ENCODE measurements around the gene FAM20A. TPM values are rescaled to one million over a fixed set of nuclear protein-coding genes. Genes with fewer than 3 reads are reported as not detected.

The FAM20A gene
- total and polyA plus RNA-seq, 4 donors = 69.7 to 101 (median 79.0) TPM

DNA sequence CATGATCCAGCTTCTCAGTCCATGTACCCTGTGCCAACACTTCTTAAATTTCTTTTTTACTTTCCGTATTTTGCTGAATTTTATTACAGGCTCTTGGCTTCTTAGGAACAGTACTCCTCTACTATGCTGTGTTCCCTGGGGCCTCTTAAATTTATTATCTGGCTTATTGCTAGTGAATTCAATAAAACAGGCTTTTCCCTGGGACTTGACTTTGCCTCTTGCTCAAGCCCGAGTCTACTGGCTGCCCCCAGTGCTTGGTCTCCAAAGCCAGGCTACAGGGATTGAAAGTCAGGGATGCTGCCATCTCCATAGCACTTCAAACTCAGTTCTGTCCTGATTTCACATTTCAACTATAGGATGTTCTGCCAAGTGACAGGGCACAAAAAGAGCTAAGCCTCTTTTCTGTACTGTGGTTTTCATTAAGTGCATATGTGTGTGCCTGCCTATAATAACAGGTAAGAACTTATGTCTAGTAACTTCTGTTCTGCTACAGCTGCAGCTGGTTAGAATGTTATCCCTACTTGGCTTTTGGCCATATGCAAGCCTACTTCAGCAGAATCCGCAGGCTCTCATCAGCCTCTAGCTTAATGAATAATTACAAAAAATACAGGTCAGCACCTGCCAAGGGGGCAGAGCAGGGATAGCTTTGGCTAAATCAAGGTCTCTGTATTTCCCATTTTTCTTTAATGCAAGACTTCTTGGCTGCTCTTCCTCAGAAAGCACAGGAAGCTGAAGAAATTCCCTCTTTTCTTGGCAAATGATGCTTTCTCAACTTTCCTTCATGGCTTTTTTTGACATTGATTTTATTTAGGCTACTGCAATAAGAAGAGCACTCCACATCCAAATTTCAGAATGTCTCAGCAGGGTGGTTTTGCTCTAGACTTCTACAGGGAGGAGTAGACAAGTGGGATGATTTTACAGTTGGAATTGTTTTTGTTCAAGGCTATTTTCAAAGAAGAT is 8.2 kb downstream of the FAM20A start:
- Histone ChIP-seq H3K27me3 (ENCODE audit: control insufficient read depth in 3 of 3, insufficient read depth in 3 of 3, low read length in 2 of 3) (no peaks in the 10 kb centered on the region), H3K4me1 (ENCODE audit: control insufficient read depth in 5 of 5, insufficient read depth in 5 of 5, low read length in 5 of 5) (peaks cover 3 to 11% (median 6%) of the 10 kb centered on the region in 5 donors), H3K36me3 (ENCODE audit: control insufficient read depth in 4 of 4, insufficient read depth in 4 of 4, low read length in 4 of 4) (peaks cover 0 to 3% (median 0%) of the 10 kb centered on the region in 4 donors), H3K9me3 (ENCODE audit: control insufficient read depth in 4 of 4, insufficient read depth in 3 of 4, low read length in 3 of 4) (peaks cover 0 to 6% (median 0%) of the 10 kb centered on the region in 4 donors), H3K27ac (ENCODE audit: low read depth in 1 of 2, low read length in 1 of 2) (no peak overlapping the region), H3K9ac (ENCODE audit: insufficient read depth in 1 of 2, low read length in 2 of 2) (no peak overlapping the region), H3K4me3 (no peak overlapping the region)
- WGBS, 2 donors = 69 to 75% methylated on average over 3 of the region's 3 CpGs
- DNase-seq (peak in 2 of 3 donors; percentile 22 to 64), ATAC-seq (ENCODE audit: insufficient read depth, low FRiP score) (no peak)
- TF ChIP-seq, protein P1, sequence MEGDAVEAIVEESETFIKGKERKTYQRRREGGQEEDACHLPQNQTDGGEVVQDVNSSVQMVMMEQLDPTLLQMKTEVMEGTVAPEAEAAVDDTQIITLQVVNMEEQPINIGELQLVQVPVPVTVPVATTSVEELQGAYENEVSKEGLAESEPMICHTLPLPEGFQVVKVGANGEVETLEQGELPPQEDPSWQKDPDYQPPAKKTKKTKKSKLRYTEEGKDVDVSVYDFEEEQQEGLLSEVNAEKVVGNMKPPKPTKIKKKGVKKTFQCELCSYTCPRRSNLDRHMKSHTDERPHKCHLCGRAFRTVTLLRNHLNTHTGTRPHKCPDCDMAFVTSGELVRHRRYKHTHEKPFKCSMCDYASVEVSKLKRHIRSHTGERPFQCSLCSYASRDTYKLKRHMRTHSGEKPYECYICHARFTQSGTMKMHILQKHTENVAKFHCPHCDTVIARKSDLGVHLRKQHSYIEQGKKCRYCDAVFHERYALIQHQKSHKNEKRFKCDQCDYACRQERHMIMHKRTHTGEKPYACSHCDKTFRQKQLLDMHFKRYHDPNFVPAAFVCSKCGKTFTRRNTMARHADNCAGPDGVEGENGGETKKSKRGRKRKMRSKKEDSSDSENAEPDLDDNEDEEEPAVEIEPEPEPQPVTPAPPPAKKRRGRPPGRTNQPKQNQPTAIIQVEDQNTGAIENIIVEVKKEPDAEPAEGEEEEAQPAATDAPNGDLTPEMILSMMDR (IDR thresholded peaks at IDR 0.05; ENCODE audit: control extremely low read depth, extremely low read depth) = no peak

- ATAC-seq (ENCODE audit: insufficient read depth, low FRiP score) = no peak
- Histone ChIP-seq H3K4me3 (no peak overlapping the region), H3K4me1 (ENCODE audit: control insufficient read depth in 5 of 5, insufficient read depth in 5 of 5, low read length in 5 of 5) (peaks cover 2 to 11% (median 5%) of the 10 kb centered on the region in 5 donors), H3K9ac (ENCODE audit: insufficient read depth in 1 of 2, low read length in 2 of 2) (no peak overlapping the region), H3K27ac (ENCODE audit: low read depth in 1 of 2, low read length in 1 of 2) (no peak overlapping the region), H3K36me3 (ENCODE audit: control insufficient read depth in 4 of 4, insufficient read depth in 4 of 4, low read length in 4 of 4) (peaks cover 0 to 3% (median 0%) of the 10 kb centered on the region in 4 donors), H3K9me3 (ENCODE audit: control insufficient read depth in 4 of 4, insufficient read depth in 3 of 4, low read length in 3 of 4) (peaks cover 0 to 6% (median 0%) of the 10 kb centered on the region in 4 donors), H3K27me3 (ENCODE audit: control insufficient read depth in 3 of 3, insufficient read depth in 3 of 3, low read length in 2 of 3) (no peaks in the 10 kb centered on the region)
- DNase-seq = no peak
- 83 to 86% methylated on average over 2 of the region's 2 CpGs for WGBS, 2 donors
- TF ChIP-seq, protein P1 (IDR thresholded peaks at IDR 0.05; ENCODE audit: control extremely low read depth, extremely low read depth) = no peak
Measured at GRCh38 chr17:68592009-68592408, 9.2 kb downstream of the FAM20A start.

GRCh38 chr17:68591583-68591982 is 9.6 kb downstream of the FAM20A start:
- Histone ChIP-seq H3K4me3 (no peak overlapping the region), H3K9ac (ENCODE audit: insufficient read depth in 1 of 2, low read length in 2 of 2) (no peak overlapping the region), H3K27ac (ENCODE audit: low read depth in 1 of 2, low read length in 1 of 2) (no peak overlapping the region), H3K9me3 (ENCODE audit: control insufficient read depth in 4 of 4, insufficient read depth in 3 of 4, low read length in 3 of 4) (peaks cover 0 to 6% (median 0%) of the 10 kb centered on the region in 4 donors), H3K27me3 (ENCODE audit: control insufficient read depth in 3 of 3, insufficient read depth in 3 of 3, low read length in 2 of 3) (no peaks in the 10 kb centered on the region), H3K36me3 (ENCODE audit: control insufficient read depth in 4 of 4, insufficient read depth in 4 of 4, low read length in 4 of 4) (peaks cover 0 to 3% (median 0%) of the 10 kb centered on the region in 4 donors), H3K4me1 (ENCODE audit: control insufficient read depth in 5 of 5, insufficient read depth in 5 of 5, low read length in 5 of 5) (peaks cover 0 to 11% (median 5%) of the 10 kb centered on the region in 5 donors)
- TF ChIP-seq, protein P1 (IDR thresholded peaks at IDR 0.05; ENCODE audit: control extremely low read depth, extremely low read depth) = no peak
- ATAC-seq (ENCODE audit: insufficient read depth, low FRiP score) (no peak), DNase-seq (peak in 2 of 3 donors; percentile 43 to 62)
- 81 to 82% methylated on average over 12 of the region's 12 CpGs for WGBS, 2 donors
